Activated naive CD4-positive, alpha-beta T cell treated with anti-CD3 and anti-CD28 coated beads for 36 hours (primary cell): ENCODE measurements around the gene PIK3C3. TPM values are rescaled to one million over a fixed set of nuclear protein-coding genes. Genes with fewer than 3 reads are reported as not detected.
"Not testable (repeated sequence)": the region's sequence is repeated elsewhere in the genome, so short reads cannot be mapped to it uniquely, and the experiment has no call there.

Source experiments
- CTCF ChIA-PET: fragments of 350-600 bp; sonication (Branson Sonifier 250); formaldehyde crosslinking; loops from one replicate; lab custom pipeline; 2021; ENCODE audit warnings: antibody characterized with exemption; lab: Charles Lee
- DNase-seq: peaks from one replicate; pipeline ENCODE4 v3.0.0-alpha.2; 2020
- H3K27ac Mint-ChIP-seq: one replicate; pipeline ENCODE4 v1.8.0; 2021; ENCODE audit warnings: mild to moderate bottlenecking, mixed read lengths
- H3K27me3 Mint-ChIP-seq: one replicate; pipeline ENCODE4 v1.8.0; 2021; ENCODE audit warnings: low read depth, mixed read lengths
- H3K36me3 Mint-ChIP-seq: one replicate; pipeline ENCODE4 v1.8.0; 2021; ENCODE audit warnings: low read depth, mixed read lengths
- H3K4me1 Mint-ChIP-seq: one replicate; pipeline ENCODE4 v1.8.0; 2021; ENCODE audit warnings: low read depth, mixed read lengths
- H3K4me3 Mint-ChIP-seq: one replicate; pipeline ENCODE4 v1.8.0; 2021; ENCODE audit warnings: mild to moderate bottlenecking, moderate library complexity, mixed read lengths
- H3K9me3 Mint-ChIP-seq: one replicate; pipeline ENCODE4 v1.8.0; 2021; ENCODE audit warnings: mixed read lengths
- intact Hi-C: fragments of 100-400 bp; cut with micrococcal nuclease; formaldehyde crosslinking; loops from one replicate; pipeline ENCODE4 v1.15.1; 2023
- total RNA-seq, 2 experiments: library from RNA; stranded (reverse); gene quantifications; one replicate each; pipeline ENCODE4 v1.2.3, GENCODE V29; 2021

Gene PIK3C3
- total RNA-seq, 2 experiments from 2014 or later: 35.3 to 35.4 TPM

GRCh38 chr18:42087876-42088275 lies 132.8 kb downstream of the PIK3C3 start:
- H3K27ac Mint-ChIP-seq: no peak overlapping the region
- no peaks in the 10 kb centered on the region for H3K4me1 Mint-ChIP-seq
- DNase-seq: no peak
- intact Hi-C loops: no loop called here
- peaks cover 20% of the 10 kb centered on the region for H3K36me3 Mint-ChIP-seq
- no peaks in the 10 kb centered on the region for H3K27me3 Mint-ChIP-seq
- H3K9me3 Mint-ChIP-seq: peaks cover 5% of the 10 kb centered on the region
- H3K4me3 Mint-ChIP-seq: no peak overlapping the region
- CTCF ChIA-PET: no interaction called here

- H3K27ac Mint-ChIP-seq: no peak overlapping the region
- CTCF ChIA-PET: no interaction called here
- H3K9me3 Mint-ChIP-seq: peaks cover 2% of the 10 kb centered on the region
- no peak overlapping the region for H3K4me3 Mint-ChIP-seq
- no peak for DNase-seq
- H3K4me1 Mint-ChIP-seq: no peaks in the 10 kb centered on the region
- peaks cover 4% of the 10 kb centered on the region for H3K36me3 Mint-ChIP-seq
- H3K27me3 Mint-ChIP-seq: no peaks in the 10 kb centered on the region
- intact Hi-C loops: no loop called here
Measured at GRCh38 chr18:42092848-42093247, 137.8 kb downstream of the PIK3C3 start.

GRCh38 chr18:42094875-42095274 lies 139.8 kb downstream of the PIK3C3 start:
- CTCF ChIA-PET: no interaction called here

GRCh38 chr18:42095732-42096377 lies 140.8 kb downstream of the PIK3C3 start:
- CTCF ChIA-PET: interaction anchor here (0.6 kb wide), 1 partner anchor 22 kb away, joined by 3 read pairs; no protein-coding TSS in a partner anchor
- intact Hi-C loops: no loop called here
- DNase-seq: no peak
- H3K27me3 Mint-ChIP-seq: no peaks in the 10 kb centered on the region
- no peak overlapping the region for H3K27ac Mint-ChIP-seq
- no peaks in the 10 kb centered on the region for H3K9me3 Mint-ChIP-seq
- no peak overlapping the region for H3K4me3 Mint-ChIP-seq
- H3K36me3 Mint-ChIP-seq: no peaks in the 10 kb centered on the region
- no peaks in the 10 kb centered on the region for H3K4me1 Mint-ChIP-seq

More at GRCh38 chr18:42094875-42095274, 139.8 kb downstream of the PIK3C3 start:
- H3K27ac Mint-ChIP-seq: no peak overlapping the region
- intact Hi-C loops: no loop called here
- H3K27me3 Mint-ChIP-seq: no peaks in the 10 kb centered on the region
- no peak overlapping the region for H3K4me3 Mint-ChIP-seq
- H3K4me1 Mint-ChIP-seq: no peaks in the 10 kb centered on the region
- no peak for DNase-seq
- H3K9me3 Mint-ChIP-seq: no peaks in the 10 kb centered on the region
- H3K36me3 Mint-ChIP-seq: no peaks in the 10 kb centered on the region

- Mint-ChIP-seq H3K9me3 (no peaks in the 10 kb centered on the region), H3K36me3 (no peaks in the 10 kb centered on the region), H3K27ac (no peak overlapping the region), H3K4me1 (no peaks in the 10 kb centered on the region), H3K27me3 (no peaks in the 10 kb centered on the region), H3K4me3 (no peak overlapping the region)
- CTCF ChIA-PET: interaction anchor here (2.5 kb wide), 1 partner anchor 14 kb away, joined by 19 read pairs; no protein-coding TSS in a partner anchor
- intact Hi-C loops: no loop called here
- DNase-seq: no peak
Measured at GRCh38 chr18:42100248-42100647, 145.2 kb downstream of the PIK3C3 start.

- H3K4me3 Mint-ChIP-seq: no peak overlapping the region
- no peak for DNase-seq
- H3K27ac Mint-ChIP-seq: no peak overlapping the region
- no peaks in the 10 kb centered on the region for H3K27me3 Mint-ChIP-seq
- intact Hi-C loops: no loop called here
- H3K36me3 Mint-ChIP-seq: no peaks in the 10 kb centered on the region
- H3K9me3 Mint-ChIP-seq: no peaks in the 10 kb centered on the region
- CTCF ChIA-PET: interaction anchor here (0.6 to 2.5 kb wide), 2 partner anchors 13 to 1496 kb away, joined by 3 to 19 read pairs; no protein-coding TSS in a partner anchor
- no peaks in the 10 kb centered on the region for H3K4me1 Mint-ChIP-seq
Measured at GRCh38 chr18:42100911-42101310, 145.9 kb downstream of the PIK3C3 start.

- Mint-ChIP-seq H3K27ac (no peak overlapping the region), H3K4me3 (no peak overlapping the region), H3K9me3 (no peaks in the 10 kb centered on the region), H3K27me3 (no peaks in the 10 kb centered on the region), H3K36me3 (no peaks in the 10 kb centered on the region), H3K4me1 (no peaks in the 10 kb centered on the region)
- no peak for DNase-seq
- CTCF ChIA-PET: interaction anchor here (2.4 kb wide), 1 partner anchor 9 kb away, joined by 8 read pairs; no protein-coding TSS in a partner anchor
- intact Hi-C loops: no loop called here
Measured at GRCh38 chr18:42105394-42105793, 150.4 kb downstream of the PIK3C3 start.

- intact Hi-C loops: no loop called here
- Mint-ChIP-seq H3K27ac (no peak overlapping the region), H3K9me3 (no peaks in the 10 kb centered on the region), H3K36me3 (no peaks in the 10 kb centered on the region), H3K27me3 (no peaks in the 10 kb centered on the region), H3K4me3 (no peak overlapping the region), H3K4me1 (no peaks in the 10 kb centered on the region)
- no peak for DNase-seq
- CTCF ChIA-PET: no interaction called here
Measured at GRCh38 chr18:42106784-42107183, 151.8 kb downstream of the PIK3C3 start.

- no peak for DNase-seq
- intact Hi-C loops: no loop called here
- H3K27me3 Mint-ChIP-seq: no peaks in the 10 kb centered on the region
- no peaks in the 10 kb centered on the region for H3K9me3 Mint-ChIP-seq
- H3K27ac Mint-ChIP-seq: no peak overlapping the region
- no peaks in the 10 kb centered on the region for H3K4me1 Mint-ChIP-seq
- no peak overlapping the region for H3K4me3 Mint-ChIP-seq
- CTCF ChIA-PET: interaction anchor here (0.7 kb wide), 1 partner anchor 53 kb away, joined by 3 read pairs; no protein-coding TSS in a partner anchor
- H3K36me3 Mint-ChIP-seq: no peaks in the 10 kb centered on the region
Measured at GRCh38 chr18:42107287-42107686, 152.3 kb downstream of the PIK3C3 start.

- no peak overlapping the region for H3K4me3 Mint-ChIP-seq
- no peaks in the 10 kb centered on the region for H3K36me3 Mint-ChIP-seq
- H3K27ac Mint-ChIP-seq: no peak overlapping the region
- H3K27me3 Mint-ChIP-seq: no peaks in the 10 kb centered on the region
- H3K4me1 Mint-ChIP-seq: no peaks in the 10 kb centered on the region
- no peaks in the 10 kb centered on the region for H3K9me3 Mint-ChIP-seq
- intact Hi-C loops: no loop called here
- DNase-seq: no peak
- CTCF ChIA-PET: interaction anchor here (0.7 kb wide), 1 partner anchor 54 kb away, joined by 3 read pairs; no protein-coding TSS in a partner anchor
Measured at GRCh38 chr18:42107691-42108450, 152.8 kb downstream of the PIK3C3 start.

GRCh38 chr18:42112147-42112546 lies 157.1 kb downstream of the PIK3C3 start:
- not testable (repeated sequence) for H3K9me3 Mint-ChIP-seq, H3K27me3 Mint-ChIP-seq, DNase-seq, H3K36me3 Mint-ChIP-seq, H3K4me3 Mint-ChIP-seq, H3K27ac Mint-ChIP-seq
- CTCF ChIA-PET: interaction anchor here (1.3 to 2.2 kb wide), 2 partner anchors 59 to 1159 kb away, joined by 3 to 9 read pairs; no protein-coding TSS in a partner anchor
- peaks cover 10% of the 10 kb centered on the region for H3K4me1 Mint-ChIP-seq
- intact Hi-C loops: loop anchor here (5.0 kb wide), 1 partner anchor 485 kb away; no protein-coding TSS in a partner anchor

- no peak for DNase-seq
- H3K9me3 Mint-ChIP-seq: no peaks in the 10 kb centered on the region
- H3K27ac Mint-ChIP-seq: no peak overlapping the region
- H3K36me3 Mint-ChIP-seq: no peaks in the 10 kb centered on the region
- H3K27me3 Mint-ChIP-seq: no peaks in the 10 kb centered on the region
- intact Hi-C loops: loop anchor here (5.0 kb wide), 1 partner anchor 484 kb away; no protein-coding TSS in a partner anchor
- H3K4me1 Mint-ChIP-seq: peaks cover 10% of the 10 kb centered on the region
- CTCF ChIA-PET: interaction anchor here (0.7 to 3.0 kb wide), 8 partner anchors 11 to 1477 kb away, joined by 3 to 14 read pairs (median 6); no protein-coding TSS in a partner anchor
- H3K4me3 Mint-ChIP-seq: no peak overlapping the region
Measured at GRCh38 chr18:42112657-42113420, 157.8 kb downstream of the PIK3C3 start.
